K562 (cell line): ENCODE data around the gene RCSD1. TPM values are rescaled to one million over a fixed set of nuclear protein-coding genes. Genes with fewer than 3 reads are reported as not detected.

Source experiments
- ATAC-seq: fragments of 200-7000 bp; cut with Tn5 transposase; 3 replicates; pipeline ENCODE4 v1.9.1; 2020; ENCODE audit warnings: moderate library complexity
- BruUV-seq: library from RNA; stranded (reverse); fragments of 400-500 nt; replicated peaks from 2 replicates; lab custom pipeline; 2021; lab: Mats Ljungman, UMichigan
- CTCF ChIA-PET: fragments of 300-600 bp; formaldehyde crosslinking; extraction: SDS; loops from one replicate; lab custom pipeline; 2021; ENCODE audit warnings: low intra/inter-chr PET ratio; lab: Yijun Ruan, JAX
- POLR2A ChIA-PET: fragments of 300-600, 350-650 bp; sonication (Branson Sonifier 250); formaldehyde crosslinking; extraction: SDS; loops from one replicate; lab custom pipeline; 2021; ENCODE audit warnings: antibody characterized with exemption, inconsistent platforms; lab: Yijun Ruan, JAX
- DNase-seq, 4 experiments: peaks; one replicate each; pipeline versions ENCODE4 v3.0.0 to v3.0.0-alpha.2; 2011 to 2018; ENCODE audit warnings: low spot score in 3 of 4, mixed read lengths in 3 of 4; ENCODE audit errors: extremely low read depth in 1 of 4
- FAIRE-seq: peaks from 2 replicates; lab custom pipeline; 2011; peaks lifted over from hg19 to GRCh38; lab: Jason Lieb, UNC
- H2AFZ ChIP-seq: 2 replicates; pipeline ENCODE4 v1.6.0; 2011; ENCODE audit warnings: low read depth, low read length, control low read depth, inconsistent platforms
- H3K27ac ChIP-seq: fragments of 200-600 bp; 3 replicates; pipeline ENCODE4 v1.8.0; 2011; ENCODE audit warnings: low read depth, mild to moderate bottlenecking, control low read depth, inconsistent platforms, low read length, moderate library complexity, mixed read lengths; ENCODE audit errors: extremely low read depth
- H3K27me3 ChIP-seq, 2 experiments: fragments of 300-600 bp in 1 of 2; 2 replicates in 1 of 2; 3 replicates in 1 of 2; pipeline versions ENCODE4 v1.6.0 to v1.8.0; 2011; ENCODE audit warnings: inconsistent platforms in 2 of 2, low read length in 2 of 2, mild to moderate bottlenecking in 1 of 2, mixed read lengths in 1 of 2, moderate library complexity in 1 of 2; ENCODE audit not compliant: control insufficient read depth in 2 of 2, insufficient read depth in 2 of 2
- H3K36me3 ChIP-seq: fragments of 300-600 bp; 3 replicates; pipeline ENCODE4 v1.8.0; 2011; ENCODE audit warnings: mild to moderate bottlenecking, low read length, inconsistent platforms; ENCODE audit not compliant: control insufficient read depth, insufficient read depth
- H3K4me1 ChIP-seq, 2 experiments: fragments of 200-600 bp in 1 of 2; replicated peaks in 1 of 2; 2 replicates in 1 of 2; 3 replicates in 1 of 2; pipeline versions ENCODE4 v1.5.1 to v1.8.0; 2011; ENCODE audit warnings: inconsistent platforms in 2 of 2, low read length in 2 of 2, mild to moderate bottlenecking in 1 of 2, mixed read lengths in 1 of 2, moderate library complexity in 1 of 2; ENCODE audit not compliant: control insufficient read depth in 2 of 2, insufficient read depth in 2 of 2
- H3K4me2 ChIP-seq: 2 replicates; pipeline ENCODE4 v1.6.1; 2011; ENCODE audit warnings: low read length, control low read depth, inconsistent platforms, mixed read lengths; ENCODE audit not compliant: insufficient read depth
- H3K4me3 ChIP-seq: fragments of 200-600 bp; sonication (generic), shearing (Covaris generic); 2 replicates; pipeline ENCODE4 v1.5.1; 2016; ENCODE audit warnings: control low read depth, inconsistent platforms
- H3K79me2 ChIP-seq: fragments of 200-600 bp; 3 replicates; pipeline ENCODE4 v1.8.0; 2011; ENCODE audit warnings: low read length, inconsistent platforms; ENCODE audit not compliant: control insufficient read depth, insufficient read depth
- H3K9ac ChIP-seq, 2 experiments: 2 replicates each; pipeline versions ENCODE4 v1.6.0 to v1.6.1; 2011; ENCODE audit warnings: low read depth in 2 of 2, low read length in 2 of 2, control low read depth in 1 of 2, inconsistent platforms in 1 of 2, mild to moderate bottlenecking in 1 of 2, mixed read lengths in 1 of 2; ENCODE audit not compliant: insufficient read depth in 1 of 2
- H3K9me1 ChIP-seq: one replicate; pipeline ENCODE4 v1.6.0; 2011; ENCODE audit warnings: inconsistent platforms, mild to moderate bottlenecking, low read length, moderate library complexity; ENCODE audit not compliant: control insufficient read depth, insufficient read depth
- H3K9me3 ChIP-seq: replicated peaks from 2 replicates; pipeline ENCODE4 v1.5.1; 2011; ENCODE audit warnings: low read depth, low read length, inconsistent platforms; ENCODE audit not compliant: control insufficient read depth, insufficient read depth
- H4K20me1 ChIP-seq: replicated peaks from 2 replicates; pipeline ENCODE4 v1.6.1; 2011; ENCODE audit warnings: low read length, inconsistent platforms, mixed read lengths; ENCODE audit not compliant: control insufficient read depth, insufficient read depth
- CREB5 ChIP-seq: fragments of 250-450 bp; sonication (Bioruptor Pico); IDR thresholded peaks from 2 replicates; pipeline ENCODE4 v1.5.0; 2020; ENCODE audit warnings: mild to moderate bottlenecking
- E2F6 ChIP-seq, 2 experiments: IDR thresholded peaks; 2 replicates each; pipeline ENCODE4 v1.6.1; 2011; ENCODE audit warnings: borderline replicate concordance in 1 of 2, control low read depth in 1 of 2, low read depth in 1 of 2, low read length in 1 of 2, mild to moderate bottlenecking in 1 of 2, mixed read lengths in 1 of 2, moderate library complexity in 1 of 2; ENCODE audit not compliant: insufficient read depth in 1 of 2, insufficient read length in 1 of 2, poor library complexity in 1 of 2, severe bottlenecking in 1 of 2; ENCODE audit errors: extremely low read depth in 1 of 2
- ID3 ChIP-seq, 2 experiments: fragments of 250-450 bp in 1 of 2; fragments of 450-650 bp in 1 of 2; sonication (Bioruptor Pico) in 1 of 2; IDR thresholded peaks; 2 replicates each; pipeline versions ENCODE4 v1.6.1 to v1.8.0; 2016 to 2021; ENCODE audit warnings: mild to moderate bottlenecking in 2 of 2, moderate library complexity in 2 of 2, missing compliant biosample characterization in 1 of 2, missing genetic modification characterization in 1 of 2
- ILK ChIP-seq: fragments of 450-650 bp; IDR thresholded peaks from 2 replicates; pipeline ENCODE4 v1.6.1; 2016; ENCODE audit warnings: missing genetic modification characterization, low read depth, mild to moderate bottlenecking, missing compliant biosample characterization, moderate library complexity, borderline replicate concordance
- MEF2D ChIP-seq: conservative IDR thresholded peaks from 2 replicates; pipeline ENCODE4 v1.6.1; 2016; ENCODE audit warnings: low read depth, missing genetic modification characterization, missing compliant biosample characterization
- NCOA2 ChIP-seq, 2 experiments: fragments of 450-650 bp; IDR thresholded peaks; 2 replicates each; pipeline ENCODE4 v1.6.1; 2018; ENCODE audit warnings: mild to moderate bottlenecking in 2 of 2, moderate library complexity in 1 of 2; ENCODE audit not compliant: partially characterized antibody in 2 of 2
- OTX1 ChIP-seq: fragments of 450-650 bp; formaldehyde crosslinking; IDR thresholded peaks from 2 replicates; pipeline ENCODE4 v1.4.0; 2022; ENCODE audit warnings: mild to moderate bottlenecking
- PCBP2 ChIP-seq: fragments of 200-400 bp; formaldehyde crosslinking; IDR thresholded peaks from 2 replicates; pipeline ENCODE4 v1.6.1; 2018; ENCODE audit warnings: low read length, low read depth, mild to moderate bottlenecking, moderate library complexity; ENCODE audit not compliant: poor library complexity, severe bottlenecking
- SETDB1 ChIP-seq: IDR thresholded peaks from one replicate; pipeline ENCODE4 v1.6.1; 2012; ENCODE audit warnings: low read length, control low read depth, inconsistent platforms
- TCF15 ChIP-seq: fragments of 250-450 bp; sonication (Bioruptor Pico); IDR thresholded peaks from 2 replicates; pipeline ENCODE4 v1.8.0; 2022; ENCODE audit warnings: moderate library complexity, mild to moderate bottlenecking, inconsistent platforms
- ZBTB12 ChIP-seq: fragments of 250-450 bp; sonication (Bioruptor Pico); IDR thresholded peaks from 2 replicates; pipeline ENCODE4 v1.4.0; 2020
- WGBS: fragments of 100-300 bp; shearing (Covaris generic); methylation state at CpG from one replicate; pipeline ENCODE4 v1.1.6; 2016; ENCODE audit warnings: low coverage, mixed read lengths; ENCODE audit not compliant: insufficient coverage; ENCODE audit errors: missing lambda C conversion rate; 5-methylcytosine and 5-hydroxymethylcytosine counted together
- in situ Hi-C: fragments of 300-500 bp; cut with MboI; formaldehyde crosslinking; loops from 4 replicates; pipeline ENCODE4 v1.15.0; 2018; ENCODE audit warnings: inconsistent platforms, mixed read lengths
- intact Hi-C: fragments of 100-400 bp; cut with micrococcal nuclease; formaldehyde crosslinking; loops from 2 replicates; pipeline ENCODE4 v1.14.2; 2022
- polyA plus RNA-seq, 8 experiments: library from polyadenylated mRNA; depleted of rRNA in 4 of 8; stranded (reverse) in 5 of 8; unstranded in 3 of 8; fragments of >200 nt; fragmentation: Nextera tagmentation in 2 of 8; fragmentation: Illumina TruSeq in 1 of 8; extraction: Ambion mirVana in 2 of 8; extraction: Trizol in 1 of 8; gene quantifications; 2 replicates each; pipeline versions ENCODE4 v1.2.1 to v1.2.3, GENCODE V29; 2011 to 2014; ENCODE audit warnings: inconsistent platforms in 1 of 8, missing spikeins in 1 of 8
- total RNA-seq, 7 experiments: library from RNA; depleted of rRNA in 6 of 7; stranded (reverse); fragments of >200 nt in 6 of 7; fragmentation: Illumina TruSeq in 2 of 7; extraction: Trizol in 2 of 7; gene quantifications; 2 replicates each; pipeline versions ENCODE4 v1.2.1 to v1.2.3, GENCODE V29; 2011 to 2021; ENCODE audit warnings: low replicate concordance in 1 of 7

Gene RCSD1
- total and polyA plus RNA-seq, 9 of the 15 experiments (the other 6 are each of a cell fraction or from before 2014, with no cell fraction given) = 7.8 to 69.8 (median 45.3) TPM

- H3K4me2 ChIP-seq = peak overlapping the region; percentile 92
- TF ChIP-seq NCOA2 (IDR thresholded peaks at IDR 0.05; ENCODE audit: partially characterized antibody in 2 of 2) (no peak), OTX1 (CRISPR knock-in tag) (no peak; the same call in 1 of the 2 replicates), PCBP2 (no peak), SETDB1 (no peak), ILK (tag) (no peak), CREB5 (CRISPR knock-in tag) (0 out of 2 replicates have a peak, but pooled peaks have one; percentile 49), MEF2D (tag) (no peak; the same call in 1 of the 2 replicates), E2F6 (IDR thresholded peaks at IDR 0.05; ENCODE audit: borderline replicate concordance in 1 of 2, extremely low read depth in 1 of 2, insufficient read depth in 1 of 2, insufficient read length in 1 of 2, low read depth in 1 of 2, low read length in 1 of 2, poor library complexity in 1 of 2, severe bottlenecking in 1 of 2) (no peak), ZBTB12 (CRISPR knock-in tag) (0 out of 2 replicates have a peak, but pooled peaks have one; percentile 6), ID3 (CRISPR knock-in tag; IDR thresholded peaks at IDR 0.05) (no peak), ID3 (tag; IDR thresholded peaks at IDR 0.05) (peak; percentile 83), TCF15 (CRISPR knock-in tag) (0 out of 2 replicates have a peak, but pooled peaks have one; percentile 28)
These were observed 1.1 kb upstream of the RCSD1 start for GRCh38 chr1:167628741-167629515.

More at GRCh38 chr1:167628741-167629515, 1.1 kb upstream of the RCSD1 start:
- 15% methylated on average over 12 of the region's 12 CpGs for WGBS
- ChIA-PET POLR2A (interaction anchor here (0.7 to 8.8 kb wide), 12 partner anchors 8 to 1629 kb away, joined by 3 to 93 read pairs (median 5); partner anchors contain the start of gene CREG1), CTCF (no interaction called here)
- no peak for DNase-seq
- in situ Hi-C loops = no loop called here
- intact Hi-C loops = loop anchor here (1.0 kb wide), 3 partner anchors 12 to 76 kb away; partner anchors contain the start of gene CREG1
- BruUV-seq = TSS peak; percentile 73
- Histone ChIP-seq H3K9ac (peak overlapping the region; percentile 79 to 97), H3K36me3 (peaks cover 30% of the 10 kb centered on the region), H3K4me1 (peaks cover 36 to 63% of the 10 kb centered on the region in 2 experiments), H2AFZ (peak overlapping the region; percentile 73), H3K79me2 (peaks cover 56% of the 10 kb centered on the region), H3K27ac (peak overlapping the region; percentile 97), H3K9me1 (no peaks in the 10 kb centered on the region), H3K4me3 (peak overlapping the region; percentile 77), H3K27me3 (no peaks in the 10 kb centered on the region), H4K20me1 (0 out of 2 replicates have a peak, but pooled peaks cover 3% of the 10 kb centered on the region), H3K9me3 (peaks cover 8% of the 10 kb centered on the region)
- no peak for FAIRE-seq
- no peak for ATAC-seq
